Measurements from ENCODE around the gene KRTAP9-7.
"Not testable (repeated sequence)": the region's sequence is repeated elsewhere in the genome, so short reads cannot be mapped to it uniquely, and the experiment has no call there.

The KRTAP9-7 gene

GRCh38 chr17:41275648-41276190, at the start of gene KRTAP9-7:
KRTAP9-7 (plus strand) TSS chr17:41275698; CDS start chr17:41275698, 0 bp downstream.
- not testable (repeated sequence) for H3K4me3 ChIP-seq (ENCODE audit: low read depth, low read length)

- no peak for TF ChIP-seq CTCF (IDR thresholded peaks at IDR 0.05; ENCODE audit: low read depth, low read length)
- no peak overlapping the region for H3K4me3 ChIP-seq (ENCODE audit: low read depth, low read length)
These were observed 49.4 kb upstream of the KRTAP9-7 start for GRCh38 chr17:41226051-41226450.

- not testable (repeated sequence) for H3K4me3 ChIP-seq (ENCODE audit: low read depth, low read length)
These were observed 48.9 kb upstream of the KRTAP9-7 start, which contains the start of gene KRTAP9-2 for GRCh38 chr17:41226598-41227095. KRTAP9-2 (plus strand) TSS chr17:41226648; CDS start chr17:41226655, 7 bp downstream.

GRCh38 chr17:41230094-41230493, 45.4 kb upstream of the KRTAP9-7 start:
- no peak overlapping the region for H3K4me3 ChIP-seq (ENCODE audit: low read depth, low read length)
- TF ChIP-seq CTCF (IDR thresholded peaks at IDR 0.05; ENCODE audit: low read depth, low read length): no peak

GRCh38 chr17:41231731-41232130, 43.8 kb upstream of the KRTAP9-7 start:
- no peak for TF ChIP-seq CTCF (IDR thresholded peaks at IDR 0.05; ENCODE audit: low read depth, low read length)
- H3K4me3 ChIP-seq (ENCODE audit: low read depth, low read length): no peak overlapping the region

GRCh38 chr17:41232399-41233105, 42.9 kb upstream of the KRTAP9-7 start, which contains the start of gene KRTAP9-3:
KRTAP9-3 (plus strand) TSS chr17:41232449; CDS start chr17:41232502, 53 bp downstream.
- not testable (repeated sequence) for H3K4me3 ChIP-seq (ENCODE audit: low read depth, low read length)

GRCh38 chr17:41237116-41237515, 38.4 kb upstream of the KRTAP9-7 start:
- H3K4me3 ChIP-seq (ENCODE audit: low read depth, low read length): not testable (repeated sequence)

- not testable (repeated sequence) for H3K4me3 ChIP-seq (ENCODE audit: low read depth, low read length)
These were observed 37.5 kb upstream of the KRTAP9-7 start, which contains the start of gene KRTAP9-8 for GRCh38 chr17:41237949-41238437. KRTAP9-8 (plus strand) TSS chr17:41237999; CDS start chr17:41238052, 53 bp downstream.

GRCh38 chr17:41246995-41247787, 28.3 kb upstream of the KRTAP9-7 start:
- not testable (repeated sequence) for H3K4me3 ChIP-seq (ENCODE audit: low read depth, low read length)

- H3K4me3 ChIP-seq (ENCODE audit: low read depth, low read length): not testable (repeated sequence)
These were observed 25.8 kb upstream of the KRTAP9-7 start, which contains the start of gene KRTAP9-4 for GRCh38 chr17:41249637-41250240. KRTAP9-4 (plus strand) TSS chr17:41249687; CDS start chr17:41249721, 34 bp downstream.

Measured in WI38 (cell line).